Muscle layer of duodenum (tissue), 2 donors: ENCODE measurements around the gene INPP5A.
"Not testable (repeated sequence)": the region's sequence is repeated elsewhere in the genome, so short reads cannot be mapped to it uniquely, and the experiment has no call there.

Source experiments
- H3K27ac ChIP-seq: one replicate; pipeline ENCODE4 v1.7.0; 2013; ENCODE audit warnings: mild to moderate bottlenecking, low read length
- H3K27me3 ChIP-seq: one replicate; pipeline ENCODE4 v1.7.0; 2013; ENCODE audit warnings: low read depth, mild to moderate bottlenecking, control low read depth, low read length
- H3K36me3 ChIP-seq, 2 donors: one replicate each; pipeline ENCODE4 v1.7.0; 2013; ENCODE audit warnings: low read length in 2 of 2, control low read depth in 1 of 2, mild to moderate bottlenecking in 1 of 2; ENCODE audit not compliant: insufficient read depth in 2 of 2, control insufficient read depth in 1 of 2
- H3K4me1 ChIP-seq, 2 donors: one replicate each; pipeline ENCODE4 v1.7.0; 2013; ENCODE audit warnings: low read length in 2 of 2, mild to moderate bottlenecking in 2 of 2, control low read depth in 1 of 2, moderate library complexity in 1 of 2; ENCODE audit not compliant: insufficient read depth in 2 of 2, control insufficient read depth in 1 of 2
- H3K4me3 ChIP-seq, 2 donors: one replicate each; pipeline ENCODE4 v1.7.0; 2013; ENCODE audit warnings: low read length in 2 of 2, low read depth in 1 of 2, mild to moderate bottlenecking in 1 of 2
- H3K9me3 ChIP-seq, 2 donors: one replicate each; pipeline ENCODE4 v1.7.0; 2013; ENCODE audit warnings: low read length in 2 of 2, control low read depth in 1 of 2, mild to moderate bottlenecking in 1 of 2; ENCODE audit not compliant: control insufficient read depth in 1 of 2
- donor health status: healthy.

INPP5A gene

GRCh38 chr10:132772816-132773215 lies 235.2 kb downstream of the INPP5A start:
- not testable (repeated sequence) for H3K27ac ChIP-seq, H3K4me1 ChIP-seq, H3K4me3 ChIP-seq, H3K27me3 ChIP-seq, H3K9me3 ChIP-seq
- peaks cover 0 to 77% of the 10 kb centered on the region in 2 donors for H3K36me3 ChIP-seq

- Histone ChIP-seq H3K4me3 (no peak overlapping the region), H3K27me3 (no peaks in the 10 kb centered on the region), H3K36me3 (peaks cover 0 to 76% of the 10 kb centered on the region in 2 donors), H3K27ac (no peak overlapping the region), H3K4me1 (no peaks in the 10 kb centered on the region), H3K9me3 (no peaks in the 10 kb centered on the region)
Observed at GRCh38 chr10:132774181-132774901, 236.8 kb downstream of the INPP5A start.

- peaks cover 0 to 78% of the 10 kb centered on the region in 2 donors for H3K36me3 ChIP-seq
- H3K27ac ChIP-seq: no peak overlapping the region
- H3K27me3 ChIP-seq: no peaks in the 10 kb centered on the region
- no peaks in the 10 kb centered on the region for H3K9me3 ChIP-seq
- H3K4me1 ChIP-seq: no peaks in the 10 kb centered on the region
- no peak overlapping the region for H3K4me3 ChIP-seq
Observed at GRCh38 chr10:132774902-132775863, 237.6 kb downstream of the INPP5A start.

DNA sequence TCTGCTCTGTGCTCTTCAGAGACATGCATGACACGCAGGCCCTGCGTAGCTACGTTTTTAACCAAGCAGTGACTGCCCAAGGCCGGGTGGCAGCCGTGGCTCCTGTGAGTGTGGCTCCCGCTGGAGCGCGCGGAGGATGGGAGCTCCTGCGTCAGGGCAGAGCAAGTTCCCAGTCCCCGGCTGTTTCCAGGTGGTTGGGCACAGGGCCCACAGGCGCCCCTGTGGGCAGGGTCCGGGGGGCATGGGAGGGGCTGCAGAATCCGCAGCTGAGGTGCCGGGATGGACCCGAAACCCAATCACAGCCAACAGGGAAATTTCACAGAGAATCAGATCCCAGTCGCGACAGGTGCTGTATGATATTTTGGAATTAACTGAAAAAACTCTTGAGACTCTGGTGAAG lies 238.6 kb downstream of the INPP5A start:
- no peaks in the 10 kb centered on the region for H3K27me3 ChIP-seq
- no peaks in the 10 kb centered on the region for H3K9me3 ChIP-seq
- H3K36me3 ChIP-seq: peaks cover 0 to 75% of the 10 kb centered on the region in 2 donors
- no peak overlapping the region for H3K4me3 ChIP-seq
- no peak overlapping the region for H3K27ac ChIP-seq
- H3K4me1 ChIP-seq: no peaks in the 10 kb centered on the region

DNA sequence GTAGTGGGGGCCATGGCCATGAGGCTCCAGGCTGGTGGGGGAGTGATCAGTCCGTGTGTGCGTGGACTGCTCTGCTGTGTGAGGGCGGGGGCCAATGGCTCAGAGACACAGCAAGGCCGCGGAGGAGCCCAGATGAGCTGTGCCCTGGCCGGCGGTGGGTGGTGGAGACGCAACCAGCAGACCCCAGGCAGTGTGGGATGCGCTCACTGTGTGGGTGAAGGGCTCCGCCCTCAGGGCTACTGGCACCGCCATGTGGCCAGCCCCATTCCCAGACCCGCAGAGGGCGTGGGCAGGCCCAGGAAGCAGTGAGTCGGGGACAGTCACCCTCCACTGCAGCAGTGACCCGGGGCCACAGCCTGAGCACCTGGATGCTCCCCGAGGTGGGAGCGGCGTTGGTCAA lies 239.2 kb downstream of the INPP5A start:
- H3K27me3 ChIP-seq: no peaks in the 10 kb centered on the region
- peaks cover under 1 to 78% of the 10 kb centered on the region in 2 donors for H3K36me3 ChIP-seq
- H3K9me3 ChIP-seq: no peaks in the 10 kb centered on the region
- H3K4me1 ChIP-seq: no peaks in the 10 kb centered on the region
- no peak overlapping the region for H3K27ac ChIP-seq
- no peak overlapping the region for H3K4me3 ChIP-seq

DNA sequence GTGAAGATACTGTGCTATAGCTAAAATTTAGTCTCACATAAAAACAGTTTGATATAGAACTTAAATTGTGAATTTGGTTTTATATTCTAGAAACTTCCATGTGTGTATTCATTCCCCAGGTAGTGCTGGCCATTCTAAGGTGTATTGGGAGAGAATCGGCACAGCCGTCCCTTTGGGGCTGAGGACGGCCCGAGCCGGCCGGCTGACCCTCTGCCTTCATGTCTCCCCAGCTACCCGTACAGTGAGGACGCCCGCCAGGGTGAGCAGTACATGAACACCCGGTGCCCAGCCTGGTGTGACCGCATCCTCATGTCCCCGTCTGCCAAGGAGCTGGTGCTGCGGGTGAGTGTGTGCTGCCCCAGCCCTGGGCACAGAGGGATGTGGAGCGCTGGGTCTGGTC lies 239.9 kb downstream of the INPP5A start:
- Histone ChIP-seq H3K4me1 (no peaks in the 10 kb centered on the region), H3K27me3 (no peaks in the 10 kb centered on the region), H3K27ac (no peak overlapping the region), H3K4me3 (no peak overlapping the region), H3K36me3 (peaks cover 4 to 84% of the 10 kb centered on the region in 2 donors), H3K9me3 (no peaks in the 10 kb centered on the region)

GRCh38 chr10:132779549-132780294 lies 242.1 kb downstream of the INPP5A start:
- peaks cover 11 to 82% of the 10 kb centered on the region in 2 donors for H3K36me3 ChIP-seq
- no peak overlapping the region for H3K4me3 ChIP-seq
- H3K4me1 ChIP-seq: peaks cover 0 to 3% of the 10 kb centered on the region in 2 donors
- peaks cover 0 to 4% of the 10 kb centered on the region in 2 donors for H3K9me3 ChIP-seq
- no peak overlapping the region for H3K27ac ChIP-seq
- H3K27me3 ChIP-seq: peaks cover 4% of the 10 kb centered on the region

DNA sequence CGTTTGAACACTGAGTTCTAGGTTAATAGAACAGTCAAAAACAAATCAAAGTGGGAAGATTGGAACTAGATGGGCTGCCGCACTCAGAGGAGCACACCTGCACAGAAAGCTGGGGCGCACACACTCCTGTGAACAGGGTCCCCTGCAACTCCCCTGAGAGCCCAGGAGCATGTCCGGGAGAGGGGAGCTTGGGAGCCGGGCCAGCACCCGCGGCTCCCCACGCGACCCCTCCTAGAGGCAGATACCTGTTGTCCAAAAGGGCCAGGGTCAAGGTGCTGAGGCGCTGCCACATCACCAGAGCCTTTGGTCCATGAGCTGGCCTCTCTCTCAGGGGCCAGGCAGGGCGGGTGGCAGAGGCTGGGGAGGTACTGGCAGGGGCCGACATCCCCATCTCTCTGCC lies 242.8 kb downstream of the INPP5A start:
- H3K36me3 ChIP-seq: peaks cover 11 to 80% of the 10 kb centered on the region in 2 donors
- H3K27ac ChIP-seq: no peak overlapping the region

DNA sequence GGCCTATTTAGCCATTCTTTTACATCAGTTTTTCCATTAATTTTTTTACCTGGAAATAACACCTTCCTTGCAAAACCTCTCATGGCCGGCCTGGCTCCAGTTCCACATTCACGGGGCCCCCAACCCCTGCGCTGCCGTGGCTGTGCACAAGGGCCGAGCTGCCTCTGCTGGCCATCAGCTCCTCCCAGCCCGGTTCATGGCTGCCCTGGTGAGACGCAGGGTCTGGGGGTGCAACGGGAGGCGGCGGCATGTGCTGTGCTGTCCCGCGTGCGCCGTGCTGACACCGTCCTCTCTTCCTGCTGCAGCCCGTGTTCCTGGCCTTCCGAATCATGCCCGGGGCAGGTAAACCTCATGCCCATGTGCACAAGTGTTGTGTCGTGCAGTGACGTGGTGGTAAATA lies 244.0 kb downstream of the INPP5A start:
- H3K27me3 ChIP-seq: peaks cover 4% of the 10 kb centered on the region
- no peak overlapping the region for H3K4me3 ChIP-seq
- H3K9me3 ChIP-seq: peaks cover 0 to 4% of the 10 kb centered on the region in 2 donors
- H3K36me3 ChIP-seq: peaks cover 11 to 68% of the 10 kb centered on the region in 2 donors
- peaks cover 0 to 14% of the 10 kb centered on the region in 2 donors for H3K4me1 ChIP-seq
- H3K27ac ChIP-seq: no peak overlapping the region

More for the DNA sequence above, 242.8 kb downstream of the INPP5A start:
- peaks cover 0 to 9% of the 10 kb centered on the region in 2 donors for H3K4me1 ChIP-seq
- H3K27me3 ChIP-seq: peaks cover 4% of the 10 kb centered on the region
- H3K4me3 ChIP-seq: no peak overlapping the region
- peaks cover 0 to 4% of the 10 kb centered on the region in 2 donors for H3K9me3 ChIP-seq

DNA sequence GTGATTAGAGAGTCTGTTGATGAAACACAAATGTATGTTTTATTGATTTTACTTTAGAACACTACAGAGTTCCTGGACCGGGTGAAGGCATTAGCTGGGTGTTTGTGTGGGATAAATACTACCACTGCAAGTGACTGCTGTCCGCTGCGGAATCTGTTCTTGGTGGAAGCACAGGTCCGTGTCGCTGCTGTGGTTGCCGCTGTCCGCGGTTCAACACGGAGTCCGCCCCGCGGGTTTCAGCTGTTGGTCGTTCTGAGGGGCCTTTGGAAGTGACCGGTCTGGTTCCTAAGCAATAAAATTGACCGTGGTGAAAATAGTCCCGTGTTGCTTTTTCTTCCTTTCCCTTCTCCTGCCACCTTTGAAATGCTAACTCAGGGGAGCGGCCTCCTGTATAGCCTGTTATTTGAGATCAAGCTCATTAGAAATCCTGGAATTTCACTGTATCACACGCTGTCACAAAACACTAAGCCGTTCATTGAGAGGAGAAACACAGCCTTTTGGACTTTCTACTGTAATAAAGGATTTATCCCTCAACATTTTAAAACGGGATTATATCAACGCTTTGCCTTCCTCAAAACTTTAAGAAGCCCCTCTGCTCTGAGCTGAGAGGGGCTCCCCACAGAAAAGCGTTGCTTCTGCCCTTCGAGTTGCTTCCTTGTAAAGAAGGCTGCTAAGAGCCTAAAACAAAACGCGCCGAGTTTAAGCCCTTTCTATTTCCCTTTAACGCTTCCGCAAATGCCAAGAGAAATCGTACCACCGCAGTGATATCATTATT lies 245.8 kb downstream of the INPP5A start:
- Histone ChIP-seq H3K4me3 (no peak overlapping the region), H3K4me1 (peaks cover 0 to 31% of the 10 kb centered on the region in 2 donors), H3K27me3 (peaks cover 4% of the 10 kb centered on the region), H3K9me3 (peaks cover 0 to 4% of the 10 kb centered on the region in 2 donors), H3K27ac (no peak overlapping the region), H3K36me3 (peaks cover 11 to 53% of the 10 kb centered on the region in 2 donors)
